Vagina (tissue), 2 donors: ENCODE results near the gene CACNA1C. TPM values are rescaled to one million over a fixed set of nuclear protein-coding genes. Genes with fewer than 3 reads are reported as not detected.

Experiments
- DNase-seq, 2 donors: peaks; one replicate each; pipeline ENCODE4 v3.0.0-alpha.2; 2017; ENCODE audit errors: extremely low spot score in 2 of 2
- H3K27ac ChIP-seq: fragments of 200-600 bp; sonication (generic); one replicate; pipeline ENCODE4 v1.5.1; 2019
- H3K27me3 ChIP-seq: fragments of 200-600 bp; sonication (generic); one replicate; pipeline ENCODE4 v1.5.1; 2019
- H3K36me3 ChIP-seq, 2 donors: fragments of 200-600 bp; sonication (generic); one replicate each; pipeline ENCODE4 v1.5.1; 2017 to 2019
- H3K4me1 ChIP-seq: fragments of 200-600 bp; sonication (generic); one replicate; pipeline ENCODE4 v1.5.1; 2019
- H3K4me3 ChIP-seq, 2 donors: fragments of 200-600 bp; sonication (generic); 1 replicate in 1 of 2; 2 replicates in 1 of 2; pipeline ENCODE4 v1.5.1; 2016 to 2019
- H3K9me3 ChIP-seq: fragments of 200-600 bp; sonication (generic); one replicate; pipeline ENCODE4 v1.5.1; 2019
- CTCF ChIP-seq, 3 experiments: fragments of 450-650 bp in 2 of 3; fragments of 200-600 bp in 1 of 3; sonication (generic) in 1 of 3; IDR thresholded peaks; one replicate each; pipeline ENCODE4 v1.5.1; 2017 to 2019; ENCODE audit warnings: antibody characterized with exemption in 3 of 3, mild to moderate bottlenecking in 2 of 3, moderate library complexity in 2 of 3
- POLR2A ChIP-seq, 2 donors: fragments of 450-650 bp; IDR thresholded peaks; one replicate each; pipeline ENCODE4 v1.6.1; 2017; ENCODE audit warnings: antibody characterized with exemption in 2 of 2, mild to moderate bottlenecking in 2 of 2, moderate library complexity in 2 of 2
- POLR2AphosphoS5 ChIP-seq, 2 donors: sonication (generic); formaldehyde crosslinking; IDR thresholded peaks; one replicate each; pipeline ENCODE4 v1.9.0; 2017; ENCODE audit warnings: antibody characterized with exemption in 2 of 2, mild to moderate bottlenecking in 2 of 2, low read depth in 1 of 2; ENCODE audit not compliant: insufficient read depth in 1 of 2
- intact Hi-C: fragments of 100-400 bp; cut with DNase I; formaldehyde crosslinking; loops from one replicate; pipeline ENCODE4 v1.15.1; 2023
- total RNA-seq: library from RNA; depleted of rRNA; stranded (reverse); fragments of >200 nt; gene quantifications from one replicate; pipeline ENCODE4 v1.2.3, GENCODE V29; 2016

CACNA1C gene
- total RNA-seq, 1 donor from 2014 or later, result 9.8 TPM

GRCh38 chr12:2035431-2036055 is 17.2 kb upstream of the CACNA1C start:
- Histone ChIP-seq H3K4me3 (peak overlapping the region; percentile 30 to 39), H3K27ac (no peak overlapping the region)
- intact Hi-C loops, result loop anchor here (10.0 kb wide), 2 partner anchors 91 to 241 kb away; no protein-coding TSS in a partner anchor

DNA sequence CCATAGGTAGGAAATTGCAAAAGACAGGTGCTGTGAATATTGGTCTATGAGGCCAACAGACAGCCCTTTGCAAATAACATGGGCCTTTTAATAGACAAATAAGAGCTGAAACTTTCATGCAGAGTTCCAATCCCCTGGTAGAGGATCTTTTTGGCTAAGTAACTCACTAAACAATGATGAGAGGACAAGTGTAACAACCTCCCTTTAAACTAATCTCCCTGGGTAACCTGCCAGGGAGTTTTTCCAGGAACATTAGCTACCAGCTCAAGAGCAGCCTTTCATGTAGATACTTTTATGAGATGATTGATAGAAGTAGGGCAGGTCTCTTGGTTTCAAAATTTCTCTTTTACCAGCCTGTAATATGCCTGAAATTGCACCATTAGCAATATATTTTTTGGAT is 13.8 kb upstream of the CACNA1C start:
- Histone ChIP-seq H3K4me3 (no peak overlapping the region), H3K9me3 (no peaks in the 10 kb centered on the region), H3K36me3 (no peaks in the 10 kb centered on the region), H3K4me1 (peaks cover 11% of the 10 kb centered on the region), H3K27ac (no peak overlapping the region), H3K27me3 (no peaks in the 10 kb centered on the region)
- TF ChIP-seq CTCF (IDR thresholded peaks at IDR 0.05) (no peak), POLR2A (IDR thresholded peaks at IDR 0.05) (no peak), POLR2AphosphoS5 (IDR thresholded peaks at IDR 0.05; ENCODE audit: insufficient read depth in 1 of 2, low read depth in 1 of 2) (no peak)
- intact Hi-C loops, result loop anchor here (10.0 kb wide), 2 partner anchors 94 to 244 kb away; no protein-coding TSS in a partner anchor
- no peak for DNase-seq

More at GRCh38 chr12:2035431-2036055, 17.2 kb upstream of the CACNA1C start:
- Histone ChIP-seq H3K27me3 (no peaks in the 10 kb centered on the region), H3K4me1 (peaks cover 11% of the 10 kb centered on the region), H3K9me3 (no peaks in the 10 kb centered on the region), H3K36me3 (no peaks in the 10 kb centered on the region)
- DNase-seq, result no peak
- TF ChIP-seq POLR2AphosphoS5 (IDR thresholded peaks at IDR 0.05; ENCODE audit: insufficient read depth in 1 of 2, low read depth in 1 of 2), result no peak
- no peak for TF ChIP-seq POLR2A (IDR thresholded peaks at IDR 0.05)
- no peak for TF ChIP-seq CTCF (IDR thresholded peaks at IDR 0.05)

DNA sequence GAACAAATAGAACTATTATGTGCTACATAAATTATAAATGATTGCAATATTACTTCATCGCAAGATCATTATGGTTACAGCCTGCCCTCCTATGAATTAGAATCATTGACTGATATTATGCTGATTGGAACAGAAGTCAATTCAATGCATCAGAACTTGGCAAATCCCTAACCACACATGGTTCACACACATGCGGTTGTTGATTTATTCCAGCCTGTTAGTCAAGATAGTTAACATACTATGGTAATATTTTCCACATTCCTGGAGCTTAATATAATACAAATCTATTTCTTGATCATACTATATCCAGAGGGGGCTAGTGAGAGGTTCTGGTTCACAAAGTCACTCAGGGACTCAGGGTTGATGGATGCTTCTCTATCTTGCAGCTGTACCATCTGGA is 9.7 kb upstream of the CACNA1C start:
- H3K4me1 ChIP-seq, result no peaks in the 10 kb centered on the region

GRCh38 chr12:2044165-2044564 is 8.6 kb upstream of the CACNA1C start:
- Histone ChIP-seq H3K4me1 (no peaks in the 10 kb centered on the region), H3K27ac (no peak overlapping the region), H3K4me3 (no peak overlapping the region), H3K36me3 (no peaks in the 10 kb centered on the region), H3K27me3 (no peaks in the 10 kb centered on the region), H3K9me3 (no peaks in the 10 kb centered on the region)
- intact Hi-C loops, result no loop called here
- TF ChIP-seq POLR2AphosphoS5 (IDR thresholded peaks at IDR 0.05; ENCODE audit: insufficient read depth in 1 of 2, low read depth in 1 of 2), result no peak
- TF ChIP-seq CTCF (IDR thresholded peaks at IDR 0.05), result no peak
- TF ChIP-seq POLR2A (IDR thresholded peaks at IDR 0.05), result no peak
- DNase-seq, result no peak

More for the DNA sequence above, 9.7 kb upstream of the CACNA1C start:
- no peaks in the 10 kb centered on the region for H3K27me3 ChIP-seq
- intact Hi-C loops, result no loop called here
- H3K9me3 ChIP-seq, result no peaks in the 10 kb centered on the region
- TF ChIP-seq CTCF (IDR thresholded peaks at IDR 0.05) (no peak), POLR2AphosphoS5 (IDR thresholded peaks at IDR 0.05; ENCODE audit: insufficient read depth in 1 of 2, low read depth in 1 of 2) (no peak), POLR2A (IDR thresholded peaks at IDR 0.05) (no peak)
- no peak overlapping the region for H3K4me3 ChIP-seq
- no peaks in the 10 kb centered on the region for H3K36me3 ChIP-seq
- DNase-seq, result no peak
- H3K27ac ChIP-seq, result no peak overlapping the region

- Histone ChIP-seq H3K27ac (no peak overlapping the region), H3K9me3 (no peaks in the 10 kb centered on the region), H3K4me1 (no peaks in the 10 kb centered on the region), H3K27me3 (no peaks in the 10 kb centered on the region), H3K4me3 (no peak overlapping the region), H3K36me3 (no peaks in the 10 kb centered on the region)
- DNase-seq, result no peak
- intact Hi-C loops, result no loop called here
- TF ChIP-seq POLR2AphosphoS5 (IDR thresholded peaks at IDR 0.05; ENCODE audit: insufficient read depth in 1 of 2, low read depth in 1 of 2) (no peak), CTCF (IDR thresholded peaks at IDR 0.05) (no peak), POLR2A (IDR thresholded peaks at IDR 0.05) (no peak)
These were observed 5.8 kb upstream of the CACNA1C start for GRCh38 chr12:2046957-2047356.
